Middle frontal gyrus (tissue), 1 donor: ENCODE results near the gene MS4A14.
"Not testable (repeated sequence)": the region's sequence is repeated elsewhere in the genome, so short reads cannot be mapped to it uniquely, and the experiment has no call there.

ENCODE experiments used
- DNase-seq: peaks from one replicate; pipeline ENCODE4 v3.0.0-alpha.2; 2015; ENCODE audit warnings: low spot score; ENCODE audit errors: extremely low spot score

The MS4A14 gene

GRCh38 chr11:60396382-60396781 lies at the start of gene MS4A14:
MS4A14 (plus strand) TSS chr11:60396459; CDS start chr11:60396579, 120 bp downstream.
- no peak for DNase-seq

- DNase-seq = no peak
These were observed 49.0 kb upstream of the MS4A14 start for GRCh38 chr11:60347084-60347797.

GRCh38 chr11:60348116-60348515 lies 48.1 kb upstream of the MS4A14 start:
- DNase-seq = no peak

GRCh38 chr11:60349990-60350389 lies 46.3 kb upstream of the MS4A14 start:
- DNase-seq = no peak

- DNase-seq = no peak
These were observed 38.5 kb upstream of the MS4A14 start for GRCh38 chr11:60357771-60358170.

- no peak for DNase-seq
These were observed 35.6 kb upstream of the MS4A14 start for GRCh38 chr11:60360621-60361020.

GRCh38 chr11:60362241-60362640 lies 34.0 kb upstream of the MS4A14 start:
- DNase-seq = no peak

GRCh38 chr11:60363542-60364470 lies 32.5 kb upstream of the MS4A14 start:
- peak; percentile 60 for DNase-seq

- DNase-seq = not testable (repeated sequence)
These were observed 29.9 kb upstream of the MS4A14 start for GRCh38 chr11:60366262-60366904.

- no peak for DNase-seq
These were observed 29.2 kb upstream of the MS4A14 start for GRCh38 chr11:60367009-60367408.

GRCh38 chr11:60367896-60368295 lies 28.4 kb upstream of the MS4A14 start:
- no peak for DNase-seq

GRCh38 chr11:60370252-60370810 lies 25.9 kb upstream of the MS4A14 start:
- no peak for DNase-seq

GRCh38 chr11:60370811-60371298 lies 25.4 kb upstream of the MS4A14 start:
- no peak for DNase-seq

- no peak for DNase-seq
These were observed 24.9 kb upstream of the MS4A14 start for GRCh38 chr11:60371386-60371785.

- DNase-seq = no peak
These were observed 24.4 kb upstream of the MS4A14 start for GRCh38 chr11:60371854-60372253.

- DNase-seq = no peak
These were observed 23.5 kb upstream of the MS4A14 start for GRCh38 chr11:60372767-60373166.

- DNase-seq = no peak
These were observed 20.9 kb upstream of the MS4A14 start for GRCh38 chr11:60375316-60375715.

- DNase-seq = no peak
These were observed 19.7 kb upstream of the MS4A14 start for GRCh38 chr11:60376601-60377000.

GRCh38 chr11:60377401-60378136 lies 18.7 kb upstream of the MS4A14 start:
- no peak for DNase-seq

GRCh38 chr11:60378354-60378753 lies 17.9 kb upstream of the MS4A14 start, which contains the start of gene MS4A7:
MS4A7 (plus strand) TSS chr11:60378532; CDS start chr11:60383142, 4,610 bp downstream.
- no peak for DNase-seq
